Vein endothelial cell (primary cell): ENCODE measurements around the gene PALB2. TPM values are rescaled to one million over a fixed set of nuclear protein-coding genes. Genes with fewer than 3 reads are reported as not detected.

Experiments
- total RNA-seq: library from RNA; depleted of rRNA; stranded (reverse); fragments of >200 nt; gene quantifications from 2 replicates; pipeline ENCODE4 v1.2.3, GENCODE V29; 2012

Gene PALB2
- total RNA-seq: 11.1 and 19.5 TPM in 2 replicates

DNA sequence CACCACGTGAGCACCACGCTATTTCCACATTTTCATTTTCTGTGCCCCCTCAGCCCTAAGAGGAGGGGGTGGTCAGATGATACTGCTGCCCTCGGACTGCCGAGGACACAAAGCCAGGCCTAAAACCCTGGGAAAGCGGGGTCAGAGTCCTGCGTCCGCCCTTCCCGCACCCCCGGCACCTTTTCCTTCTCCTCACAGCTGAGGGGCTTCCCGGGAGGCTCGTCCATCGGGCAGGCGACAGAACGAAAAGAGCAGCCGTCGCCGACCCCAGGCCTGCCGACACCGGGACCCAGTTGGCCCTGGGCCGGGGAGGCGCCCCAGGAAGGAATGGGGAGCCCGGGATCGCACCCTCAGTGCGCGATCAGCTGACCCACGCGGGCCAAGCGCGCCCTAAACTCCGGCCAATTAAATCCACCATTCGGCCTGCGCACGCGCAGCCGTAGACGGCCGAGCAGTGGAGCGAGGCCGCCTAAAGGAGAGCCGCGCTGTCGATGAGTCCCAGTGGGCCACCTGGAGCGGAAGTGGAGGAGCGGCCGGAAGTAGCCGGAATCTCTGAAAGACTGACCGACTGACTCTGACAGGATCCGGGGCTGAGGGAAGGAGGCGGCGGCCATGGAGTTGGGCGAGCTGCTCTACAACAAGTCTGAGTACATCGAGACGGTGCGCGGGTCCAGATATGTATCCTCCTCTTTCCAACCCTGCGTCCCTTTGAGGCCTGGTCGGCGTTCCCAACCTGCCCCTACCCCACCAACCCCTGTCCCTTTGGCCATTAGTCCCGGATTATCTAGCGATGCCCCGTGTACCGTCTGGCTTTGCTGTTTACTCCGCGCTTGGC, at the start of gene PALB2, which contains the start of gene DCTN5:
TSS of gene PALB2 (minus strand) at position 380 of the 835 bp plus-strand sequence. CDS start at position 227, 153 bp downstream.
TSS of gene DCTN5 (plus strand) at position 536 of the 835 bp plus-strand sequence. CDS start at position 613, 77 bp downstream.

GRCh38 chr16:23678430-23679273, 37.5 kb upstream of the PALB2 start, which contains the start of gene PLK1:
Gene PLK1, plus strand, starts transcription at chr16:23678889. Its CDS starts 44 bp downstream, at chr16:23678933.

GRCh38 chr16:23595951-23596720, 45.0 kb downstream of the PALB2 start, which contains the start of gene NDUFAB1:
Gene NDUFAB1, minus strand, starts transcription at chr16:23596316. Its CDS starts 26 bp downstream, at chr16:23596290.

GRCh38 chr16:23556881-23557778, 84.0 kb downstream of the PALB2 start, which contains the start of the genes EARS2 and UBFD1:
Gene EARS2, minus strand, starts transcription at chr16:23557350. Its CDS starts 7 bp downstream, at chr16:23557343.
Gene UBFD1, plus strand, starts transcription at chr16:23557727. Its CDS starts 16 bp downstream, at chr16:23557743.

Other genes starting within 250 kb of the PALB2 start
- 16.7 and 26.8 TPM in 2 replicates for gene COG7, start 188.1 kb downstream of the PALB2 start, total RNA-seq
- 36.3 and 52.1 TPM in 2 replicates for gene GGA2, start 130.8 kb downstream of the PALB2 start, total RNA-seq
- gene EARS2, start 84.0 kb downstream of the PALB2 start, total RNA-seq: 19.4 and 24.8 TPM in 2 replicates
- 91.8 and 97.7 TPM in 2 replicates for gene UBFD1, start 83.6 kb downstream of the PALB2 start, total RNA-seq
- gene NDUFAB1, start 45.0 kb downstream of the PALB2 start, total RNA-seq: 104 and 112 TPM in 2 replicates
- gene DCTN5, start 156 bp upstream of the PALB2 start, total RNA-seq: 66.0 and 85.2 TPM in 2 replicates
- 22.5 and 36.5 TPM in 2 replicates for gene PLK1, start 37.6 kb upstream of the PALB2 start, total RNA-seq
- not detected in 2 replicates for gene ERN2, start 71.9 kb upstream of the PALB2 start, total RNA-seq
- not detected in 2 replicates for gene CHP2, start 113.7 kb upstream of the PALB2 start, total RNA-seq
- under 0.01 TPM in 1 of 2 replicates, not detected in the other for gene PRKCB, start 194.7 kb upstream of the PALB2 start, total RNA-seq